ENCODE data around the gene JAM3.
"Not testable (repeated sequence)": the region's sequence is repeated elsewhere in the genome, so short reads cannot be mapped to it uniquely, and the experiment has no call there.

JAM3 gene

DNA sequence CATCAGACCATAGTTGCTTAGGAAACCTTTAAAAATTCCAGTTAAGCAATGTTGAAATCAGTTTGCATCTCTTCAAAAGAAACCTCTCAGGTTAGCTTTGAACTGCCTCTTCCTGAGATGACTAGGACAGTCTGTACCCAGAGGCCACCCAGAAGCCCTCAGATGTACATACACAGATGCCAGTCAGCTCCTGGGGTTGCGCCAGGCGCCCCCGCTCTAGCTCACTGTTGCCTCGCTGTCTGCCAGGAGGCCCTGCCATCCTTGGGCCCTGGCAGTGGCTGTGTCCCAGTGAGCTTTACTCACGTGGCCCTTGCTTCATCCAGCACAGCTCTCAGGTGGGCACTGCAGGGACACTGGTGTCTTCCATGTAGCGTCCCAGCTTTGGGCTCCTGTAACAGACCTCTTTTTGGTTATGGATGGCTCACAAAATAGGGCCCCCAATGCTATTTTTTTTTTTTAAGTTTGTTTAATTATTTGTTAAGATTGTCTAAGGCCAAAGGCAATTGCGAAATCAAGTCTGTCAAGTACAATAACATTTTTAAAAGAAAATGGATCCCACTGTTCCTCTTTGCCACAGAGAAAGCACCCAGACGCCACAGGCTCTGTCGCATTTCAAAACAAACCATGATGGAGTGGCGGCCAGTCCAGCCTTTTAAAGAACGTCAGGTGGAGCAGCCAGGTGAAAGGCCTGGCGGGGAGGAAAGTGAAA, 81.5 kb downstream of the JAM3 start:
- no peak for DNase-seq

- no peak for DNase-seq
These were observed 82.3 kb downstream of the JAM3 start for GRCh38 chr11:134151083-134151747.

- no peak for DNase-seq
These were observed 83.8 kb downstream of the JAM3 start for GRCh38 chr11:134152696-134153095.

DNA sequence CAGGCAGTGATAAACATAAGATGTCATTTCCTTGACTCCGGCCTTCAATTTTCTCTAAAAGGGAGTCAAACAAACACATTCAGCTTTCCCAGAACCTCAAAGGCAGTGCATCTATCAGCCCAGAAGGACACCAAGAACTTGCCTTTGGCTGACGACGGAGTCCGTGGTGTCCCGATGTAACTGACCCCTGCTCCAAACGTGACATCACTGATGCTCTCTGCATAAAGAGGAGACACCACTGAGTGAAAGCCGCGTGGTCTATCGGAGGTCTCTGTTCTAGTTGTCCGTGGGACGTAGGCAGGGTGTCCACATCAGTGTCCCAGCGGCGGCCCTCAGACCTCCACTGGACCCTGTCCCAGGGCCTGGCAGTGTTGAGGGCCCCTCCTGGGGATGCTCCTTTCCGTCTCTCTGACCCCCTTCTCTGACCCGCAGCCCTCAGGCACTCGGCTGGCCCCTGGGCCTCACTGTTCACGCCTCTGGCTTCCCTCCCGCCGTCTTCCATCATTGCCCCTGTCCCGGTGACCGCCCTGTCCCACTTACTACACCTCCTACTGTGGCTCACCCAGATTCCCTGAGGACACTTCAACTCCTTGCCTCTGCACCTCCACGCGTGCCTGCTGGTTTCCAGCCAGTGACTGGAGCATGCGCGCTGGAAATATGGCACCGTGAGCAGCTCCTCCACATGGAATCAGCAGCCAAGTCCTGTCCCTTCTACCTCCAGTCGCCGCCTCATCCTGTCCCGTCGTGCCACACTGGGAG, 84.5 kb downstream of the JAM3 start:
- DNase-seq = no peak

DNA sequence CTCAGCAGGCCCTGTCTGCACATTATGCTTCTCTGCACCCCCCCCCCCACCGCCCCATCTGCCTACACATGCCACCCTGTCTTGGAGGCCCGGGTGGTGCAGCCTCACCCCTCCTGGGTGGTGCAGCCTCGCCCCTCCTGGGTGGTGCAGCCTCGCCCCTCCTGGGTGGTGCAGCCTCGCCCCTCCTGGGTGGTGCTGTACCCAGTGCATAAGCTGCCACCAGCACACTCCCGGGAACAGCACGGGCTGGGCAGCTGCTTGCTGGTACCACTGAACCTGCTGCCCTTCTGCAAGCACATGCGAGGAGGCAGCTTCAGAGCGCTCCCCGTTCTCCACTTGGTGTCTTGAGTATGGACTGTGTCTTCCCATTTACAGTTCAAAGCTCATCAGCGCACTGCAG, 85.6 kb downstream of the JAM3 start:
- DNase-seq = no peak

- DNase-seq = no peak
These were observed 86.6 kb downstream of the JAM3 start for GRCh38 chr11:134155456-134155855.

GRCh38 chr11:134155946-134156865, 87.3 kb downstream of the JAM3 start:
- DNase-seq = no peak

GRCh38 chr11:134157451-134157850, 88.6 kb downstream of the JAM3 start:
- no peak for DNase-seq

- no peak for DNase-seq
These were observed 89.2 kb downstream of the JAM3 start for GRCh38 chr11:134158023-134158422.

DNA sequence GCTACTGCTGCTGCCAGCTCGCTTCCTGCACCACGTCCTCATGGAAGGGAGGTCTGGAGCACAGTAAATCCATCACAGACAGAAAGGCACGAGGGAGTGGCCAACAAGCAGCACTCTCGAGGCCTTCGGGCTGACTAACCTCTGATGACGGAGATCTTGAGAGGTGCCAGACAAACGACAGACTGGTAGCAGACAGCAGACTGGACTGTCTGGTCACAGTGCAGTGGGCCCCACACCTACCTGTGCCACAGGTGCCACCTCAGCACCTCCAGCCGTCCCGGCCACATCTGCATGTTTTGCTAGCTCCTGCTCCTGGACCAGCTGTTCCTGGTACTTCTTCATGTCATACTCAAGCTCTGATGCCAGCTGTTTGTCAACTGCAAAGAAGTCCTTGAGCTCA, 90.8 kb downstream of the JAM3 start:
- DNase-seq = no peak

GRCh38 chr11:134164490-134165370, 95.9 kb downstream of the JAM3 start:
- DNase-seq = no peak

DNA sequence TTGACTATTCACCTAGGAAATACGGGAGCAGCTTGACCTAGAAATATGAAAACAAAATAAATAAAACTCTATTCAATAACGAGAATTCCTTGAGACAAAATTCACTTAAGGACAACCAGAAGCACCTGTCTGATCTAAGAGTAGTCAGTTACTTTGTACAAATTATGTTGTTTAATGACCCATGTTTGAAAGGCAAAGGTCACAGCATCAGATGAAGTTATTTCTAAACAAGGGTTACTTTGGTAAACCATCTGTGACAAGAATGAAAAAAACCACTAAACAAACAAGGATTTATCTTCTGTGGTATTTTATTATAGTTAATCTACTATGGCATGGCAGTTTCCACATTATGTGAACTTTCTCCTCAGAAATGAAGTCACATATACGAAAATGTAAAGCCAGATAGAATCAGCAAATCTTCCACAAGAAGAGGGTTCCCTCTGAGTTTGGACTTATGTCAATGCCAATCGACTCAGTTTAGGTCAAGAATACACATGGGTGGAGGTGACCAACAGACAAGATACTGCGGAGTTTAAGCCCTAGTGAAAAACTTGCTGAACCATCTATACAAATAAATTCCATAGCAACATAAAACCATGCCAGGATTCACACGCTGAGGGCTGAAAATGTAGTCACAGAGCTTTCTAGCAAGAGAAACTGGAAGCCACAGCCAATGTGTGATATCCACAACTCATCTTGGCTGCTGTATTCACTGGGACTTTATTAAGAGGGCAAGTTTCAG, 101.5 kb downstream of the JAM3 start:
- DNase-seq = no peak

GRCh38 chr11:134170919-134171281, 102.0 kb downstream of the JAM3 start:
- no peak for DNase-seq

DNA sequence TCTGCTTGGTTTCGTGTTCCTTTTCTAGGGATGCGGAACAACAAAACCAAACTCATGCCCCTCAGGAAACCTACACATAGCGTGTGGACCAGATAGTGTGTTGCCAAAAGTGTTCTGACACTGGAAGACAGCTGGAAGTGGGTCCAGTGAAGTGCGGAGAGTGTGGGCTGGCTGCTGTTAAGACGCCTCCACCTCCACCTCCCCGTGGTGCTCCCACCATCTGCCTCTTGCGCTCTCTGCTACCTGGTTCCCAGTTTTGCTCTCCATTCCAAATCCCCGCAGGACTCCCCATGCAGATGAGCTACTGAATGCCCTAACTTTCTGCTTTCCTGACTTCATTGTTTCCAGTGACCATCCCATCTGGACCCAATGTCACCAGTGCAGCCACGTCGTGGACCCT, 103.1 kb downstream of the JAM3 start:
- no peak for DNase-seq

DNA sequence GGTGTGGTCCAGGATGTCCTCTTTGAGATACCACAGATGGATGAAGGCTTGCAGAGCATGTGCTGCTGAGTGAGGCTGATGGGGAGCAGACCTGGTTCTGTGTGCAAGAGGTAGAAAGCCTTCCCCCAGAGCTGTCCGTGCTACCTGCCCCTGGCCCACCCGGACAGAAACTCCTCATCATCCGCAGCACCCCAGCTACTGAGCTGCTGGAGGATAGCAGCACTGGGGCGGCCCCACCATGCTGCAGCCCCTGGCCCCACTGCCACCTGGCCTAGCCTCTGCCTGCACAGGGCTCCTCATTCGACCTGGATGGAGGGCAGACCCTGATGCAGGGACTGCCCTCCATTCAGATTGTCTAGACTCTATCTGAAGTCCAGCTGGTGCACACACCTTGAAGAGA, 104.4 kb downstream of the JAM3 start:
- no peak for DNase-seq

- DNase-seq = no peak
These were observed 107.4 kb downstream of the JAM3 start for GRCh38 chr11:134176284-134176683.

GRCh38 chr11:134178032-134178674, 109.3 kb downstream of the JAM3 start:
- no peak for DNase-seq

- DNase-seq = no peak
These were observed 112.8 kb downstream of the JAM3 start for GRCh38 chr11:134181707-134182106.

- DNase-seq = not testable (repeated sequence)
These were observed 119.2 kb downstream of the JAM3 start for GRCh38 chr11:134188092-134188491.

- no peak for DNase-seq
These were observed 127.9 kb downstream of the JAM3 start for GRCh38 chr11:134196756-134197155.

- DNase-seq = no peak
These were observed 130.7 kb downstream of the JAM3 start for GRCh38 chr11:134199531-134199930.
